Heart left ventricle (tissue), 13 donors: ENCODE measurements around the gene CD86.

Experiments
- POLR2A ChIP-seq, 2 donors: fragments of 450-650 bp; IDR thresholded peaks; one replicate each; pipeline ENCODE4 v1.6.1; 2017; ENCODE audit warnings: antibody characterized with exemption in 2 of 2, mild to moderate bottlenecking in 2 of 2, moderate library complexity in 2 of 2
- TF ChIP-seq, protein P1 (sequence below), 12 donors: fragments of 200-600 bp; sonication (generic) in 4 of 12; IDR thresholded peaks; one replicate each; pipeline versions ENCODE4 v1.5.0 to v1.8.0; 2018 to 2022; ENCODE audit warnings: antibody characterized with exemption in 12 of 12, mild to moderate bottlenecking in 5 of 12
- donor health status: ischemic (EF 13 %, LVEDD 7.1; RV severe dilation, severe dysfunction).
- donor health status: DM: no; HTN: yes; CAD: no.
- donor health status: DM: no; HTN: no; CAD: no.
- donor health status: ischemic (EF 25% LVEDD 6.9; RV normal size, moderate dysfunction).
- donor health status: ischemic (EF 25% LVEDD 5.7; RV mildly dilated, moderate dysfunction).
- donor health status: ischemic (EF 35%, LVEDD 5.7; RV mildly dilated, moderate dysfunction).
- donor health status: nonischemic (EF 11% LVEDD 7.7; RV severe dilation, severe dysfunction).
- donor health status: DM: yes; HTN: yes; CAD: no.
- donor health status: PGD.
- donor health status: ischemic (EF 29% LVEDD 5.4; RV normal size, mild dysfunction).
- donor health status: nonischemic (EF 23%, LVEDD 6.1; RV moderate dilation, normal function).

DNA sequence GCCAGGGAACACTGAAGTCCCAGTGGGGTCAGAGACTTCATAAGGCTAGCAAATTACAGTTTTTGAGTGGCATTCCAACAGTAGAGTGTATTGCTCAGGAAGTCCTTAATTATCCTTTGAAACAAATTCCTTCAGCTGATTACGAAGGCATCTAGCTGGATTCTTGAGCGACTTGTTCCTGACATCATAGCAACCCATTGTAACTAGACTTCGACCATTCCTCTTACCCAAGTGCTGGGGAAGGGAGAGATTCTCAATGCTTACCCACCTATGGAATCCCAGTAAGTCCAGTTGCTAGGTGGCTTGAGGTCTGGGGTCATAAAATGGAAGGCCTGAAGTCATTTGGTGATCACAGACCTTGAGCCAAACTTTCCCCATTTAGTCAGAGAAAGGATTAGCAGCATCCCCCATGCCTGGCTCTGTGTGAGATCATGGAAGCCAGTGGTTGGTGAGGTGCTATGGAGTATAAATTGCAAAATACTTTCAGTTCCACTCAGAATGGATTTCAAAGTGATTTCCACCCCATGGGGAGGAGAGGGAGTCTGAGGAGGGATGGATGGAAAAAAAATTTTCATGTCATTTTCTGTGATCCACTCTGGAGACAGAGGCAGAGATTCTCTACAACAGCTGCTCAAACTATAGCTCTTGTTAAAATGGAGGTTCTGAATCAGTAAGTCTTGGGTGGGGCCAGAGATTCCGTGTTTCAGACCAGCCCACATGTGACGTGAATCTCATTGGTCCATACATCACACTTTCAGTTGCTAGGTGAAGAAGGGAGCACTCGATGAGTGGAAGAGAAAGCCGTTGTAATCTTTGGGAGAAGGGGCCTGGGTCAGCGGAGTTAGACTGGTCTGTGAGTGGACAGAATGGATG, 45.7 kb downstream of the CD86 start:
- TF ChIP-seq, protein P1, sequence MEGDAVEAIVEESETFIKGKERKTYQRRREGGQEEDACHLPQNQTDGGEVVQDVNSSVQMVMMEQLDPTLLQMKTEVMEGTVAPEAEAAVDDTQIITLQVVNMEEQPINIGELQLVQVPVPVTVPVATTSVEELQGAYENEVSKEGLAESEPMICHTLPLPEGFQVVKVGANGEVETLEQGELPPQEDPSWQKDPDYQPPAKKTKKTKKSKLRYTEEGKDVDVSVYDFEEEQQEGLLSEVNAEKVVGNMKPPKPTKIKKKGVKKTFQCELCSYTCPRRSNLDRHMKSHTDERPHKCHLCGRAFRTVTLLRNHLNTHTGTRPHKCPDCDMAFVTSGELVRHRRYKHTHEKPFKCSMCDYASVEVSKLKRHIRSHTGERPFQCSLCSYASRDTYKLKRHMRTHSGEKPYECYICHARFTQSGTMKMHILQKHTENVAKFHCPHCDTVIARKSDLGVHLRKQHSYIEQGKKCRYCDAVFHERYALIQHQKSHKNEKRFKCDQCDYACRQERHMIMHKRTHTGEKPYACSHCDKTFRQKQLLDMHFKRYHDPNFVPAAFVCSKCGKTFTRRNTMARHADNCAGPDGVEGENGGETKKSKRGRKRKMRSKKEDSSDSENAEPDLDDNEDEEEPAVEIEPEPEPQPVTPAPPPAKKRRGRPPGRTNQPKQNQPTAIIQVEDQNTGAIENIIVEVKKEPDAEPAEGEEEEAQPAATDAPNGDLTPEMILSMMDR (IDR thresholded peaks at IDR 0.05) = no peak
- no peak for TF ChIP-seq POLR2A (IDR thresholded peaks at IDR 0.05)
